Epidermal melanocyte (primary cell): Measurements from ENCODE around the gene NELL1.
A peak's percentile ranks its signal among the peaks of the same experiment; 100 is the strongest.

Source experiments
- DNase-seq: peaks from one replicate; pipeline ENCODE4 v3.0.0; 2011; ENCODE audit warnings: low spot score; ENCODE audit not compliant: insufficient read length

NELL1 gene

GRCh38 chr11:20668844-20669819 is at the start of gene NELL1:
TSS of gene NELL1 (plus strand) at chr11:20669586.
- DNase-seq, result no peak

- no peak for DNase-seq
These were observed 48.4 kb upstream of the NELL1 start for GRCh38 chr11:20620988-20621387.

GRCh38 chr11:20621679-20622078 is 47.7 kb upstream of the NELL1 start:
- no peak for DNase-seq

DNA sequence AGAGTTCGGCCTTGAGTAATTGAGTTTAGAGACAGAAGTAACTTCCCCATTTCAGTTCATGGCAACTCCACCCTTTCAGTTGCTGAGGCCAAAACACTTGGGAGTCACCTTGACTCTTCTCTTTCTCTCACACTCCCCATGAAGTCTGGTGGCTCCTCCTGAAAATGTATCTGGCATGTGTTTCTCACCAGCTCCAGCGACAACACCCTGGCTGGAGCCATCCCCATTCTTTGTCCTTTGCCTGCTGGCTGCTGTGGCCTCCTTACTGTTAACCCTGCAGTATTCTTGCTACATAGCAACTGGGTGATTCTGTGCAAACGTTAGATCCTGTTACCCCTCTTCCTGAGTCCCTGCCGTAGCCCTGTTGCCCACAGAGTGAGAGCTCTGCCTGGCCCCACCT is 46.1 kb upstream of the NELL1 start:
- no peak for DNase-seq

GRCh38 chr11:20626279-20626678 is 43.1 kb upstream of the NELL1 start:
- DNase-seq, result no peak

- DNase-seq, result no peak
These were observed 42.4 kb upstream of the NELL1 start for GRCh38 chr11:20627026-20627425.

- no peak for DNase-seq
These were observed 41.7 kb upstream of the NELL1 start for GRCh38 chr11:20627701-20628100.

DNA sequence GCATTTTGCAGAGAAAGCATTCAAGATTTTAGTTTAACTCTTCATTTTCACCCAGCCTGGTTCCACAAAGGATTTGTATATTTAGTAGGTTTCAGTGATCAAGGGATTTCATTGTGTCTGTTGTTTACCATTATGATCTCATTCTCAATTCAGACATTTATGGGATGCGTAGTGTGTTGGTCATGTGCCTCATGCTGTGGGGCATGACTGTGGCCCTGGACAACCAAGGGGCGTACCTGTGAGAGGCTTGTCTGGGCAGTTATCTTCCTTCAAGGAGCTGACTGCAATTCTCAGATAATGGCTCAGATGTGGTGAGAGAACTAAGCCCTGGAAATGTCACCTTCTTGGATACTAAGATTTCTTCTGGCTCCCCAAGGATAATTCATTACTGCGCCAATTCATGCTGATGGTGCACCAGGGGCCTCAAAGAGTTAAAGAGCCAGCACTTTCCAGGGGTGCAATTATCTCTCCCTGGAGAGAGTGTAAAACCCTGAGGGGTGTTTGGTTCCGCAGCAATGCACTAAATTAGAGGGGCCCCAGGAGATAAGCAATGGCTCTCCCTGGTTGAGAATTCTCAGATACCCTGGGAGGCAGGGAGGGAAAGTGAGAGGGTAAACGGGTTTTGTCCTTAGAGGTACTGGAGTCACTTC is 37.7 kb upstream of the NELL1 start:
- DNase-seq, result no peak

GRCh38 chr11:20632169-20632532 is 37.2 kb upstream of the NELL1 start:
- DNase-seq, result no peak

DNA sequence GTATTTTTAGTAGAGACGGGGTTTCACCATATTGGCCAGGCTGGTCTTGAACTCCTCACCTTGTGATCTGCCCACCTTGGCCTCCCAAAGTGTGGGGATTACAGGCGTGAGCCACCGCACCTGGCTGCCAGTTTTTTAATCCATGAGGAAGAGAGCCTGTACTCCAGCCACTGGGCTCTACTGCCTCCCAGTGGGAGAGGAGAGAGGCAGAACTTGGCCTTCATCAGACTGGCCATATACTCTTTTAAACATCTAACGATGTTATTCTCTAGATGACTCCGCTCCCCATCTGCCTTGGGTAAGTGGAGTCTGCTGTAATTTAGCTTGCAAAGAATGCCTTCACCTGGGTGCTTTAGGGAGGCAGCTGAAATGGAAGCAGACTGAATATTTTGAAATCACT is 35.3 kb upstream of the NELL1 start:
- no peak for DNase-seq

GRCh38 chr11:20634781-20635180 is 34.6 kb upstream of the NELL1 start:
- no peak for DNase-seq

- DNase-seq, result no peak
These were observed 31.3 kb upstream of the NELL1 start for GRCh38 chr11:20638074-20638473.

DNA sequence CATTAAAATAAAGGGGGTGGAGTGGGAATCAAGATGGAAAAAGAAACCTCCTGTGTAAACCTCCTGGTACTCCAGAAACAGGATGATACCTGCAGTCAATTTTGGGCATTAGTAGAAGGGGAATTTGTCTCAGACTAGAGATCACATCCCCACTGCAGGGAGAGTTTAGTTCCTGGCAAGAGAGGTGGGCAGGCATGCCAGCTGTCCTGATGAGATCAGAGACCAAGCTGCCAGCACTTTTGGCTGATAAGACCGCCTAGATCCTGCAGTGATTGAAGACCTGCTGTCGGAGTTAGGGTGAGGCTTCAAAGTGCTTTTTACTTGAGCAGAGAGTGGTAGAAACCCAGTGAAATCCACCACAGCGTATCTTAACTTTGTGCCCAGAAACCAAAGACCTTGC is 29.7 kb upstream of the NELL1 start:
- DNase-seq, result no peak

GRCh38 chr11:20640401-20640800 is 29.0 kb upstream of the NELL1 start:
- no peak for DNase-seq

DNA sequence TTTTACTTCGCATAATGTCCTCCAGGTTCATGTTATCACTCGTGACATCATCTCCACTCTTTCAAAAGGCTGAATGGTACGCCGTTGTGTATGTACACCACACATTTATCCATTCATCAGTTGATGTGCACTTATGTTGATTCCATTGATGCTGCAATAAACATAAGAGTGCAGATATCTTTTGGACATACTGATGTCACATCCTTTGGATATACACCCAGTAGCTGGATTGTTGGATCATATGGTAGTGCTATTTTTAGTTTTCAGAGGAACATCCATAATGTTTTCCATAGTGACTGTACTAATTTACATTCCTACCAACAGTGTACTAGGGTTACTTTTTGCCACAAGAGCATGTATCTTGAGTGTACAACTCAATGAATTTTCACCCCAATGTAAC is 25.0 kb upstream of the NELL1 start:
- no peak for DNase-seq

GRCh38 chr11:20647976-20648565 is 21.3 kb upstream of the NELL1 start:
- DNase-seq, result peak; percentile 64

DNA sequence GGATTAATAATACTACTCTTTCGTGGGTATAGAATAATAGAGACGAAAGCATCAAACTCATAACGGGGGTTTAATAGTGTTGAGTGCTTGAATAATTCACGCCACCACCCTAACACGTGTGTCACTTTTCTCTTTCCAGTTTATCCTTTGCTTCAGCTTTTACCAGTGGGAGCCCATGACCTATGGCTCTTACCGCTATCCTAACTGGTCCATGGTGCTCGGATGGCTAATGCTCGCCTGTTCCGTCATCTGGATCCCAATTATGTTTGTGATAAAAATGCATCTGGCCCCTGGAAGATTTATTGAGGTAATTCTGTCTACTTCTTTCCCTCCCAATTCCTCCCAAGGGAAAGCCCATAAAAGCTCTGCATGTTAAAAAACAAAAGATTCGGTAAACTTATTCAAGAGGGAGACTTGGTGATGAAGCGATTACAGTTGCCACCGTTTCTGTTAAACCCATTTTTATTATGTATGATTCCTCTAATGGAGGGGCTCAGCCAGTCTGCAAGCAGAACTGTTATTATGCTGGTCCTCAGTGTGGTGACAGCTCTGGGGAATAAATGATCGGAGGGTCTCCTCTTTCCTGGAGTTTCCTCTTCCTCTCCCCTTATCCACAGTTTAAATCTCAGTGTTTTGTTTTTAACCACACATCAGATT is 17.1 kb upstream of the NELL1 start:
- no peak for DNase-seq

DNA sequence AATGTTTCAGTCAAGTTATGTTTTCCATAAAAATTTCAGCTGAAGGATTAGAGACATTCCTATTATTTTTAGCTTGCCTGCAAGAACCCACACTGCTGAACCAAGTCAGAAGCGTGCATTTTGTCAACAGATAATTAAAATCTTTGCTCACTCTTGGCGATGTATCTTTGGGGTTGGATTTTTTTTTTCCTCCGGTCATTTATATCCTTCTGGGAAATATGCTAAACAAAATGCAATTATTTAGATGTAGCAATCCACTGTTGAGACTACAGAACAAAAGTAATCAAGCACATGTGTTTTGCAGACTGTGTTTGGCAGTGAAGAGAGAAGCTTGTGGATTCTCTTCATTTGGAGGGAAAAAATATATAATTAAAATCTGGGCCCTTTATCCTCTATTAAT is 15.3 kb upstream of the NELL1 start:
- no peak for DNase-seq

- no peak for DNase-seq
These were observed 12.5 kb upstream of the NELL1 start for GRCh38 chr11:20656901-20657300.

- DNase-seq, result no peak
These were observed 11.3 kb upstream of the NELL1 start for GRCh38 chr11:20658135-20658534.

- DNase-seq, result no peak
These were observed 7.9 kb upstream of the NELL1 start for GRCh38 chr11:20661445-20661844.

GRCh38 chr11:20661850-20662249 is 7.5 kb upstream of the NELL1 start:
- no peak for DNase-seq
